HL-60 (cell line): ENCODE measurements around the gene FANCI.
A peak's percentile ranks its signal among the peaks of the same experiment; 100 is the strongest.

ENCODE experiments used
- GABPA ChIP-seq: IDR thresholded peaks from 2 replicates; pipeline ENCODE4 v1.6.1; 2012; ENCODE audit warnings: low read depth
- POLR2AphosphoS5 ChIP-seq: IDR thresholded peaks from 2 replicates; pipeline ENCODE4 v1.6.1; 2012; ENCODE audit warnings: low read depth
- REST ChIP-seq: IDR thresholded peaks from 2 replicates; pipeline ENCODE4 v1.6.1; 2012; ENCODE audit warnings: low read depth; ENCODE audit not compliant: insufficient replicate concordance
- TF ChIP-seq, protein P1 (sequence below): IDR thresholded peaks from one replicate; pipeline ENCODE4 v1.5.1; 2011; ENCODE audit warnings: low read length, control low read depth, inconsistent platforms; ENCODE audit not compliant: insufficient read depth

- TF ChIP-seq, protein P1, sequence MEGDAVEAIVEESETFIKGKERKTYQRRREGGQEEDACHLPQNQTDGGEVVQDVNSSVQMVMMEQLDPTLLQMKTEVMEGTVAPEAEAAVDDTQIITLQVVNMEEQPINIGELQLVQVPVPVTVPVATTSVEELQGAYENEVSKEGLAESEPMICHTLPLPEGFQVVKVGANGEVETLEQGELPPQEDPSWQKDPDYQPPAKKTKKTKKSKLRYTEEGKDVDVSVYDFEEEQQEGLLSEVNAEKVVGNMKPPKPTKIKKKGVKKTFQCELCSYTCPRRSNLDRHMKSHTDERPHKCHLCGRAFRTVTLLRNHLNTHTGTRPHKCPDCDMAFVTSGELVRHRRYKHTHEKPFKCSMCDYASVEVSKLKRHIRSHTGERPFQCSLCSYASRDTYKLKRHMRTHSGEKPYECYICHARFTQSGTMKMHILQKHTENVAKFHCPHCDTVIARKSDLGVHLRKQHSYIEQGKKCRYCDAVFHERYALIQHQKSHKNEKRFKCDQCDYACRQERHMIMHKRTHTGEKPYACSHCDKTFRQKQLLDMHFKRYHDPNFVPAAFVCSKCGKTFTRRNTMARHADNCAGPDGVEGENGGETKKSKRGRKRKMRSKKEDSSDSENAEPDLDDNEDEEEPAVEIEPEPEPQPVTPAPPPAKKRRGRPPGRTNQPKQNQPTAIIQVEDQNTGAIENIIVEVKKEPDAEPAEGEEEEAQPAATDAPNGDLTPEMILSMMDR, result no peak
- no peak for TF ChIP-seq GABPA
- TF ChIP-seq POLR2AphosphoS5, result peak; percentile 39
- no peak for TF ChIP-seq REST
These were observed 75.9 kb downstream of the FANCI start for GRCh38 chr15:89319678-89320077.
